SU-DHL-6 (cell line): ENCODE results near the gene ROR1.

Experiments
- H2AFZ ChIP-seq: fragments of 200-600 bp; sonication (generic); 2 replicates; pipeline ENCODE4 v1.6.1; 2014; ENCODE audit warnings: low read depth, mild to moderate bottlenecking, moderate library complexity, mixed read lengths, antibody characterized with exemption, low read length; ENCODE audit not compliant: severe bottlenecking
- H3F3A ChIP-seq: fragments of 200-600 bp; shearing (Covaris generic); 2 replicates; pipeline ENCODE4 v1.6.0; 2016; ENCODE audit warnings: antibody characterized with exemption, mild to moderate bottlenecking; ENCODE audit not compliant: insufficient read depth
- H3K27ac ChIP-seq: fragments of 200-600 bp; sonication (generic); 2 replicates; pipeline ENCODE4 v1.5.1; 2016; ENCODE audit warnings: low read depth, mild to moderate bottlenecking, low read length, moderate library complexity, mixed read lengths
- H3K27me3 ChIP-seq: fragments of 200-600 bp; sonication (generic), shearing (Covaris generic); 2 replicates; pipeline ENCODE4 v1.6.0; 2014; ENCODE audit warnings: mild to moderate bottlenecking, low read length
- H3K36me3 ChIP-seq: fragments of 200-600 bp; sonication (generic); 2 replicates; pipeline ENCODE4 v1.6.1; 2014; ENCODE audit warnings: mild to moderate bottlenecking, low read length, mixed read lengths
- H3K4me2 ChIP-seq: fragments of 300-600, 200-600 bp; shearing (Covaris generic), sonication (generic); 2 replicates; pipeline ENCODE4 v1.6.0; 2014; ENCODE audit warnings: low read length, low read depth, mild to moderate bottlenecking; ENCODE audit not compliant: poor library complexity, severe bottlenecking
- H3K4me3 ChIP-seq: fragments of 200-600 bp; sonication (generic); 2 replicates; pipeline ENCODE4 v1.5.1; 2014; ENCODE audit warnings: antibody characterized with exemption, low read length, mild to moderate bottlenecking, mixed read lengths; ENCODE audit not compliant: insufficient read depth, poor library complexity, severe bottlenecking
- H3K79me2 ChIP-seq: fragments of 200-600 bp; sonication (generic); 2 replicates; pipeline ENCODE4 v1.6.1; 2014; ENCODE audit warnings: mild to moderate bottlenecking, low read length, moderate library complexity; ENCODE audit not compliant: insufficient read depth
- H3K9ac ChIP-seq: fragments of 200-600 bp; sonication (generic); 2 replicates; pipeline ENCODE4 v1.7.0; 2014; ENCODE audit warnings: mild to moderate bottlenecking, low read length
- H3K9me2 ChIP-seq: fragments of 200-600 bp; sonication (generic); replicated peaks from 2 replicates; pipeline ENCODE4 v1.6.1; 2014; ENCODE audit warnings: low read length; ENCODE audit not compliant: insufficient read depth
- H3K9me3 ChIP-seq: fragments of 200-600 bp; sonication (generic); 2 replicates; pipeline ENCODE4 v1.6.1; 2014; ENCODE audit warnings: low read length, mixed read lengths; ENCODE audit not compliant: insufficient read depth
- H4K20me1 ChIP-seq: fragments of 200-600 bp; sonication (generic); 2 replicates; pipeline ENCODE4 v1.6.1; 2014; ENCODE audit warnings: low read depth, mild to moderate bottlenecking, antibody characterized with exemption, low read length, moderate library complexity, mixed read lengths
- CTCF ChIP-seq: fragments of 200-600 bp; sonication (generic); IDR thresholded peaks from one replicate; pipeline ENCODE4 v1.5.1; 2017; ENCODE audit warnings: antibody characterized with exemption, mild to moderate bottlenecking, low read length, moderate library complexity; ENCODE audit not compliant: insufficient read depth, poor library complexity, severe bottlenecking
- EZH2phosphoT487 ChIP-seq: fragments of 200-600 bp; sonication (generic), shearing (Covaris generic); conservative IDR thresholded peaks from 2 replicates; pipeline ENCODE4 v1.6.1; 2018; ENCODE audit warnings: mild to moderate bottlenecking, antibody characterized with exemption, low read length, moderate library complexity, mixed read lengths

ROR1 gene

GRCh38 chr1:64062941-64063581 is 289.2 kb downstream of the ROR1 start:
- Histone ChIP-seq H2AFZ (no peak overlapping the region), H3K9me3 (no peaks in the 10 kb centered on the region), H3K79me2 (no peaks in the 10 kb centered on the region), H3K27me3 (no peaks in the 10 kb centered on the region), H3K4me3 (no peak overlapping the region), H3K4me2 (no peak overlapping the region), H4K20me1 (no peaks in the 10 kb centered on the region), H3K27ac (no peak overlapping the region), H3K9me2 (no peaks in the 10 kb centered on the region), H3K36me3 (no peaks in the 10 kb centered on the region), H3F3A (no peaks in the 10 kb centered on the region), H3K9ac (no peak overlapping the region)
- TF ChIP-seq EZH2phosphoT487 (no peak), CTCF (no peak)

GRCh38 chr1:64065571-64065970 is 291.8 kb downstream of the ROR1 start:
- no peaks in the 10 kb centered on the region for H3F3A ChIP-seq
- no peak overlapping the region for H2AFZ ChIP-seq
- H3K9me2 ChIP-seq: no peaks in the 10 kb centered on the region
- no peak overlapping the region for H3K27ac ChIP-seq
- no peaks in the 10 kb centered on the region for H3K79me2 ChIP-seq
- no peaks in the 10 kb centered on the region for H3K9me3 ChIP-seq
- H3K9ac ChIP-seq: no peak overlapping the region
- TF ChIP-seq CTCF (no peak), EZH2phosphoT487 (no peak)
- H3K27me3 ChIP-seq: no peaks in the 10 kb centered on the region
- H3K36me3 ChIP-seq: no peaks in the 10 kb centered on the region
- no peaks in the 10 kb centered on the region for H4K20me1 ChIP-seq
- H3K4me2 ChIP-seq: no peak overlapping the region
- no peak overlapping the region for H3K4me3 ChIP-seq

- no peaks in the 10 kb centered on the region for H4K20me1 ChIP-seq
- H3K9ac ChIP-seq: no peak overlapping the region
- no peaks in the 10 kb centered on the region for H3K9me2 ChIP-seq
- H3K9me3 ChIP-seq: no peaks in the 10 kb centered on the region
- no peaks in the 10 kb centered on the region for H3K36me3 ChIP-seq
- no peaks in the 10 kb centered on the region for H3K79me2 ChIP-seq
- H2AFZ ChIP-seq: no peak overlapping the region
- no peak overlapping the region for H3K4me3 ChIP-seq
- H3K27ac ChIP-seq: no peak overlapping the region
- TF ChIP-seq CTCF: no peak
- TF ChIP-seq EZH2phosphoT487: no peak
- no peaks in the 10 kb centered on the region for H3K27me3 ChIP-seq
- H3F3A ChIP-seq: no peaks in the 10 kb centered on the region
- no peak overlapping the region for H3K4me2 ChIP-seq
Measured at GRCh38 chr1:64072089-64072793, 298.4 kb downstream of the ROR1 start.
